ENCODE results near the gene TAF11. TPM values are rescaled to one million over a fixed set of nuclear protein-coding genes. Genes with fewer than 3 reads are reported as not detected.

Gene TAF11
- total RNA-seq, 2 donors from 2014 or later = 24.6 to 27.4 TPM

GRCh38 chr6:34876472-34876871 is 11.4 kb downstream of the TAF11 start:
- TF ChIP-seq CTCF (IDR thresholded peaks at IDR 0.05) = no peak
- H3K27ac ChIP-seq = peak overlapping the region; percentile 14
- H3K4me1 ChIP-seq = no peaks in the 10 kb centered on the region
- no peak for DNase-seq
- intact Hi-C loops (cut with DNase I) = no loop called here
- no peaks in the 10 kb centered on the region for H3K9me3 ChIP-seq
- no peak overlapping the region for H3K4me3 ChIP-seq
- H3K36me3 ChIP-seq = no peaks in the 10 kb centered on the region
- H3K27me3 ChIP-seq = no peaks in the 10 kb centered on the region
- H3K9ac ChIP-seq (ENCODE audit: low read depth in 2 of 2, low read length in 2 of 2) = no peak overlapping the region

- Histone ChIP-seq H3K36me3 (no peaks in the 10 kb centered on the region), H3K27ac (peak overlapping the region; percentile 14), H3K9me3 (no peaks in the 10 kb centered on the region), H3K4me3 (no peak overlapping the region), H3K4me1 (no peaks in the 10 kb centered on the region), H3K27me3 (no peaks in the 10 kb centered on the region), H3K9ac (ENCODE audit: low read depth in 2 of 2, low read length in 2 of 2) (peak overlapping the region in 1 of 2 donors; percentile 9)
- intact Hi-C loops (cut with DNase I) = no loop called here
- no peak for DNase-seq
- TF ChIP-seq CTCF (IDR thresholded peaks at IDR 0.05) = no peak
These were observed 12.3 kb downstream of the TAF11 start for GRCh38 chr6:34875292-34876213.

DNA sequence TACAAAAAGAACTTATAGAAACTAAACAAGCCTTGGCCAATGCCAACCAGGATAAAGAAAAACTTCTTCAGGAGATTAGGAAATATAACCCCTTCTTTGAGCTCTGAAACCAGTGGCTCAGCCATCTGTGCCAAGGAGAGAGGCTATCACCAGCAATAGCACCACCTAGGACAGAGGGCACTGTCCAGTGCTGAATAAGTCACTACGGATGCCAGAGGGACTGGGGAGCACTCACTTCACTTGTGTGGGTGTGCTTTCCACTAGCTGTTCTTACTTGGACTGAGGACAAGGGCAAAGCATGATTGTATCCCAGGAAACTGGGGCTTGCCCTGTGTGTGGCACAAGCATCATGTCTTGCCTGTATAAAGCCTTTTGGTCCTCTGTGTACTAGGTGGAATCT is 15.5 kb downstream of the TAF11 start:
- Histone ChIP-seq H3K4me3 (no peak overlapping the region), H3K27me3 (no peaks in the 10 kb centered on the region), H3K36me3 (no peaks in the 10 kb centered on the region), H3K27ac (no peak overlapping the region), H3K4me1 (no peaks in the 10 kb centered on the region), H3K9ac (ENCODE audit: low read depth in 2 of 2, low read length in 2 of 2) (no peak overlapping the region), H3K9me3 (no peaks in the 10 kb centered on the region)
- TF ChIP-seq CTCF (IDR thresholded peaks at IDR 0.05) = no peak
- no peak for DNase-seq
- intact Hi-C loops (cut with DNase I) = no loop called here

- H3K4me1 ChIP-seq = no peaks in the 10 kb centered on the region
- no peaks in the 10 kb centered on the region for H3K27me3 ChIP-seq
- no peak overlapping the region for H3K9ac ChIP-seq (ENCODE audit: low read depth in 2 of 2, low read length in 2 of 2)
- no peaks in the 10 kb centered on the region for H3K9me3 ChIP-seq
- intact Hi-C loops (cut with DNase I) = no loop called here
- H3K4me3 ChIP-seq = no peak overlapping the region
- TF ChIP-seq CTCF (IDR thresholded peaks at IDR 0.05) = no peak
- no peak overlapping the region for H3K27ac ChIP-seq
- no peaks in the 10 kb centered on the region for H3K36me3 ChIP-seq
- DNase-seq = no peak
These were observed 16.0 kb downstream of the TAF11 start for GRCh38 chr6:34871853-34872252.

GRCh38 chr6:34867484-34867883 is 20.4 kb downstream of the TAF11 start:
- no peaks in the 10 kb centered on the region for H3K9me3 ChIP-seq
- TF ChIP-seq CTCF (IDR thresholded peaks at IDR 0.05) = no peak
- intact Hi-C loops (cut with DNase I) = no loop called here
- no peaks in the 10 kb centered on the region for H3K27me3 ChIP-seq
- H3K9ac ChIP-seq (ENCODE audit: low read depth in 2 of 2, low read length in 2 of 2) = no peak overlapping the region
- H3K4me3 ChIP-seq = no peak overlapping the region
- H3K36me3 ChIP-seq = no peaks in the 10 kb centered on the region
- no peak overlapping the region for H3K27ac ChIP-seq
- H3K4me1 ChIP-seq = no peaks in the 10 kb centered on the region
- no peak for DNase-seq
